ENCODE results near the gene ECEL1.

Gene ECEL1

DNA sequence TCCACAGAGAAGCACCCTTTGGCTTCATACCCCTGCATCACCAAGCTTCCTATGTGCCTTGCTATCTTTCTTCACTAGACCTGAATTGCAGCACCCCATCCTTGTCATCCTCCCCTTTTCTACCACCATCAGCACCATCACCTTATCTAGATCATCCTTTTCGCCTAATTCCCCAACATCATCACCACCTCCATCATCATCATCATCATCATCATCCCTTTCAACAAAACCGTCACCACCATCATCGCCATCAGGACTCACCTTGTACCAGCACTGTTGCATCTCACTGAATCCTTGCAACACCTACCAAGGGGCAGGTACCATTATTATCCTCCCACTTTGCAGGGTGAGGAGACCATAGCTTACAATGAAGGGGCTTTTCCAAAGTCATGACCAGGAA, 10.8 kb upstream of the ECEL1 start:
- no peak for DNase-seq (ENCODE audit: extremely low read depth in 1 of 2, low read depth in 1 of 2)

- no peak for DNase-seq (ENCODE audit: extremely low read depth in 1 of 2, low read depth in 1 of 2)
These were observed 9.7 kb upstream of the ECEL1 start for GRCh38 chr2:232497348-232497747.

GRCh38 chr2:232496501-232497270, 9.1 kb upstream of the ECEL1 start:
- no peak for DNase-seq (ENCODE audit: extremely low read depth in 1 of 2, low read depth in 1 of 2)

- no peak for DNase-seq (ENCODE audit: extremely low read depth in 1 of 2, low read depth in 1 of 2)
These were observed 7.7 kb upstream of the ECEL1 start for GRCh38 chr2:232495292-232495691.

GRCh38 chr2:232494542-232494941, 6.9 kb upstream of the ECEL1 start:
- DNase-seq (ENCODE audit: extremely low read depth in 1 of 2, low read depth in 1 of 2): no peak

- DNase-seq (ENCODE audit: extremely low read depth in 1 of 2, low read depth in 1 of 2): no peak
These were observed 6.3 kb upstream of the ECEL1 start for GRCh38 chr2:232493701-232494474.

- no peak for DNase-seq (ENCODE audit: extremely low read depth in 1 of 2, low read depth in 1 of 2)
These were observed 5.5 kb upstream of the ECEL1 start for GRCh38 chr2:232492963-232493700.

DNA sequence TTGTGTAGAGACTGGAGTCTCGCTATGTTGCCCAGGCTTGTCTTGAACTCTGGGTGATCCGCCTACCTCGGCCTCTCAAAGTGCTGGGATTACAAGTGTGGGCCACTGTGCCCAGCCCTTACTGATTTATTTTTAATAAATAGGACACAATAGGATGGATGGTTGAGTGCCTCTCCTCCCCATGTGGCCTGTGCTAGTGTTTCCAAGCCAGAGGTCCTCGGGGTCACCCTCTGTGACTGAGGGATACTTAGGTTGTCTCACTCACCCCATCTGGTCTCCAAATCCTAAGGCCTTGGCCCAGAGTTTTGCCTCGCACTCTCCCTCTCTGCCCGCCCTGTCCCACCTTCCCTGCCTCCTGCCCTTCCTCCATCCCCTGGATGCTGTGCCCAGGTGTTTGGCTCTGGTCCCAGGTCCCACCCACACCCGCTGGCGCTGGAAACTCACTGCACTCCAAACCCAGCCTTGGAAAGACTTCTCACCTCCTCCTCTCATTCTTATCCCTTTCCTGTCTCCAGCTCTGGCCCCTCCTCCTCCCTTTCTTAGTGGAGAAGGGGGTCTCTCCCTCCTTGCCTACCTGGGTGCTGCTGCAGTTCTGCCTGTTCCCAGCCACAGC, 4.7 kb upstream of the ECEL1 start:
- DNase-seq (ENCODE audit: extremely low read depth in 1 of 2, low read depth in 1 of 2): no peak

DNA sequence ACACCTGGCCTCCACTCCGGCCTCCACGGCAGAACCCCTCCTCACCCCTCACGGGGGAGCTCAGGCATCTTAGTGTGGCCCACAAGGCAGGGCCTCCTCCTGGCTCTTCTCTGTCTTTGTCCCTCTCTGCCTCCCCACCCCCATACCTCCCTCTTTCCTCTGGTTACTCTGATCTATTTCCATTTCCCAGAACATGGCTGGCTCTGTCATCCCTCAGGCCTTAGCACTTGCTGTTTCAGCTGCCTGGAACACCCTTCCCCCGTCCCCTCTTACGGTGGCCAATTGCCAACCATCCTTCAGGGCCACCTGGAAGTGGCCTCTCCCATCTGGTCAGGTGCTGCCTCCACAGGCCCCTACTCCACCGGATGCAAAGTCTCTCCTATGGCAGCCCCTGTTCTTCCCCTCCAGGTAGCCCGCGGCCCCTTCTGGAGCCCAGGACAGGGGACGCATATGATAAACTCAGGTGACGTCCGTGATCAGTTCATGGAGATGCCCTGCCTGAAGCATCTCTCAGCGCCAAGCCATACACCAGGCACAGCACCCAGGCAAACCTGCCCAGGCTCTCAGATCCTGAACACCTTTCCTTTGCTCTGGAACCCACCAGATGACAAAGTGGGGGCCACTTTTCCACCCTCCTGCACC, 3.6 kb upstream of the ECEL1 start:
- DNase-seq (ENCODE audit: extremely low read depth in 1 of 2, low read depth in 1 of 2): no peak

- no peak for DNase-seq (ENCODE audit: extremely low read depth in 1 of 2, low read depth in 1 of 2)
These were observed 2.8 kb upstream of the ECEL1 start for GRCh38 chr2:232490221-232491138.

DNA sequence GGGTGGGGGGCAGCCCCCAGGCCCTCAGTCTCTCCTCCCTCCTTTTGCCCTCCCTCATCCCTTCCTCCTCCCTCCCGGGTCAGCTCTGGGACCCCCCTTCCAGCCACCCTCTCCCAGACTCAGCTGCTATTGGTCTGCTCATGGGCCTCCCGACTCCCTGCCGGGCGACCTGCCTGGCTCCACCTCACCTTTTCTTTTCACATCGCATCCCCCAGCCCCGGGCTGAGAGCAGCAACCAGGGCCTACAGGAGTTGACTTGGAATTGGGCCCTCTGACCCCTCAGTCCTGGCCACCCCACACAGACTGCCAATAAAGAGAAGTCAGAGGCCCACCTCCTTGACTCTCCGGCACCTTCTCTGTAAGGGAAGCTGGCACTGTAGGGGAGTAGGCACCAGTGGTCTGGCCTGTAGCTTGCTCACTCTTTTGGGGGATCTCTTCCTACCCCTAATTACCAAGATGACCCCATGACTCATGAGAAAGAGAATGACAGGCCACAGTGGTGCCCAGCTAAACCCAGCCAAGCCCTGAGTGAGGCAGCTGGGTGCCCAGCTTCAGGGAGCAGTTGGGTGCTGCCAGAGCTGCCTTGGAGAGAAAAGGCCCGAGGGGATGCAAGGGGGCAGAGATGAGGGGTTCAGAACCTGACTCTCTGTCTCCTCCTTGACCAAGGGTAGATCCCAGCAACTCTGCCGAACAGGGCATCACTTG, 2.0 kb upstream of the ECEL1 start:
- no peak for DNase-seq (ENCODE audit: extremely low read depth in 1 of 2, low read depth in 1 of 2)

GRCh38 chr2:232488721-232489300, 1.2 kb upstream of the ECEL1 start:
- DNase-seq (ENCODE audit: extremely low read depth in 1 of 2, low read depth in 1 of 2): no peak

DNA sequence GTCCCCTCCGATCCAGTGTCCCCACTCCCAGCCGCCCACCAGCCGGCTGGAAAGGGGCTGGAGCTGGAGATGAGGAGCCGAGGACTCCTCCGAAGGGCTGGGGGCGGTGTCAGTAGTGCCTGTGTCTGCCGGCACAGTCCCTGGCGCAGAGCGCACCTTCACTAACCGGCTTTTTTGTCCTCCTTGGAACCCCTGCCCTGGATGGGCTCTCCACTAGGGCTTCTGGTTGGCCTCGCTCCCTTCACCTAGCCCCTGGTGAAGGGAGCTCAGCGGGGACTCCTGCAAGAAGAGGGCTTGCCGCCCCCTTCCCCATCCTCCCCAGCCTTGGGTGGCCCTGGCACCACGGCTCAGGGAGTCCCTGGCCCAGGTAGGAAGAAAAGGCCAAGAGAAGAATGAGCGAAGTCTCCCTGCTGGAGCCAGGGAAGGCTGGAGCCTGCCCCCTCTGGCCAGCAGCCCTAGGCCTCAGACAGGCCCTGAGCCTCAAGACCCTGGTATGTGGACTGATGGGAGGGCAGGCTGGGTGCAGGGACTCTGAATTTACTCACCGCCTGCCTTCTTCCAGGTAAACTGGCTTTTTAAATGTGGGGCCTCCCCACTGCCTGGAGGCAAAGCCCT, 570 bp upstream of the ECEL1 start:
- no peak for DNase-seq (ENCODE audit: extremely low read depth in 1 of 2, low read depth in 1 of 2)

- DNase-seq (ENCODE audit: extremely low read depth in 1 of 2, low read depth in 1 of 2): no peak
These were observed 863 bp downstream of the ECEL1 start for GRCh38 chr2:232486558-232487384.

GRCh38 chr2:232485757-232486557, 1.7 kb downstream of the ECEL1 start:
- DNase-seq (ENCODE audit: extremely low read depth in 1 of 2, low read depth in 1 of 2): no peak

DNA sequence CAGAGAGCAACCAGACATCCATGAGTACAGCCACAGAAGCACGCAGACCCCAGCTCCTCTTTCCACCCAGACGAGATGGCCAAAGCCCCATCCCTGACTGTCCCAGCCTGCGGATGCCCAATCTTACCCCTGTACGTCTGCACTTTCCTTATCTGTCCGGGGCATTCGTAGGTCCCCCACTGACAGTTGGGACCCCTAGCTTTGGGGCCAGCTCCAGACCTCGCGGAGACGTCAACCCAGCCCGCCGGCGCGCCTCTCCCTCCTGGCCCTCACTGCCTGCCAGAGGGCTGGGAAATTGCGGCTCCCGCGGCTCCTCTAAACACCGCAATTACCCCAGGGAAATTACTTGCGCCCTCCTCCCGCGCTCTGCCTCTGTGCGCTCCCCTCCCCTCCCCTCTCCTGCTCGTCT, 2.3 kb downstream of the ECEL1 start:
- no peak for DNase-seq (ENCODE audit: extremely low read depth in 1 of 2, low read depth in 1 of 2)
